ENCODE results near the gene CDH15.
"Not testable (repeated sequence)": the region's sequence is repeated elsewhere in the genome, so short reads cannot be mapped to it uniquely, and the experiment has no call there.

DNA sequence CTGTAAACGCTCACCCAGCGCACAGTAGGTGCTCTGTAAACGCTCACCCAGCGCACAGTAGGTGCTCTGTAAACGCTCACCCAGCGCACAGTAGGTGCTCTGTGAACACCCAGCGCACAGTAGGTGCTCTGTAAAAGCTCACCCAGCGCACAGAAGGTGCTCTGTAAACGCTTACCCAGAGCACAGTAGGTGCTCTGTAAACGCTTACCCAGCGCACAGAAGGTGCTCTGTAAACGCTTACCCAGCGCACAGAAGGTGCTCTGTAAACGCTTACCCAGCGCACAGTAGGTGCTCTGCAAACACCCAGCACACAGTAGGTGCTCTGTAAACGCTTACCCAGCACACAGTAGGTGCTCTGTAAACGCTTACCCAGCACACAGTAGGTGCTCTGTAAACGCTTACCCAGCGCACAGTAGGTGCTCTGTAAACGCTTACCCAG, 15.1 kb downstream of the CDH15 start:
- not testable (repeated sequence) for TF ChIP-seq POLR2AphosphoS5, POLR2A (IDR thresholded peaks at IDR 0.05; ENCODE audit: low read depth, low read length)

Data from GM12892 (cell line).